Neural cell (in vitro differentiated cells): ENCODE results near the gene SCP2.

Source experiments
- EP300 ChIP-seq: fragments of 450-650 bp; conservative IDR thresholded peaks from 2 replicates; pipeline ENCODE4 v1.6.1; 2014; ENCODE audit warnings: antibody characterized with exemption, mild to moderate bottlenecking, moderate library complexity; ENCODE audit not compliant: poor library complexity, severe bottlenecking
- MXI1 ChIP-seq: fragments of 450-650 bp; conservative IDR thresholded peaks from 2 replicates; pipeline ENCODE4 v1.6.1; 2014; ENCODE audit warnings: antibody characterized with exemption, mild to moderate bottlenecking; ENCODE audit not compliant: poor library complexity, severe bottlenecking
- RAD21 ChIP-seq: fragments of 450-650 bp; conservative IDR thresholded peaks from 2 replicates; pipeline ENCODE4 v1.6.1; 2014; ENCODE audit warnings: antibody characterized with exemption, mild to moderate bottlenecking, moderate library complexity
- TAF1 ChIP-seq: IDR thresholded peaks from 2 replicates; pipeline ENCODE4 v1.6.1; 2012; ENCODE audit warnings: low read depth
- TF ChIP-seq, protein P1 (sequence below): fragments of 450-650 bp; IDR thresholded peaks from 2 replicates; pipeline ENCODE4 v1.5.1; 2014; ENCODE audit warnings: antibody characterized with exemption, mild to moderate bottlenecking, moderate library complexity; ENCODE audit not compliant: poor library complexity, severe bottlenecking
- TF ChIP-seq, protein P2 (sequence below): IDR thresholded peaks from 2 replicates; pipeline ENCODE4 v1.6.1; 2012; ENCODE audit warnings: borderline replicate concordance

DNA sequence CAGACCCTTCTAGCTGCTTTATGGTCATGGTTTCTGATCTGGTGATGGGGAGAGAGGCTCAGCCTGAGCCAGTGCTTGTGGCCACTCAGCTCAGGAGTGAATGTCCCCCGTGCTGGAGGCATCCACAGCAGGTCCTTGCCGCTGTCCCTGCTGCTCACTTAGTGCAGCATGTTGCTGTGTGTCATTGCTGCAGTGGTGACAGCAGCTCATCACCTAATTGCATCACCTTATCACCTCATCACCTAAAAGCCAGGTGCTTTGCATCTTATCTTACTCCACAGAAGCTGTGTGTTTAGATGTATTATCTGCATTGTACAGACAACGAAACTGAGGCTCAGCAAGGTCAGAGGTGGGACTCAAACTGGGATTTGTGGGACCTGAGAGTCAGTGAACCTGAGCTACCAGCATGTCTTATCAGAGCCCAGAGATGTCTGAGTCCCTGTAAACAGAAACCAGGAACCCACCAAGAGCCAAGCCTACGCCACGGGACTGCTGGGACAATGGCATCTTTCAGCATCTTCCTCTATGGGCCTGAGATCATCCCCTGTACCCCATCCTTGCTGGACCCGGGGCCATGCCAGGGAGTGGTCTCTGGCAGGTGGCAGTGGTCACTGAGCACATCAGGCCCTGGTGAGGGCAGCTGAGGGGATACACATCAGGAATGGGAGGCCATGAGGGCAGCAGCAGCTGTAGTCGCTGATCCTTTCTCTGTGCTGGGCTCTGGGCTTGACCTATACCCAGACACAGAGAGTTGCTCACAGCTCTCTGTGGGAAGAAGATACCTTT lies 141.4 kb downstream of the SCP2 start:
- TF ChIP-seq, protein P1, sequence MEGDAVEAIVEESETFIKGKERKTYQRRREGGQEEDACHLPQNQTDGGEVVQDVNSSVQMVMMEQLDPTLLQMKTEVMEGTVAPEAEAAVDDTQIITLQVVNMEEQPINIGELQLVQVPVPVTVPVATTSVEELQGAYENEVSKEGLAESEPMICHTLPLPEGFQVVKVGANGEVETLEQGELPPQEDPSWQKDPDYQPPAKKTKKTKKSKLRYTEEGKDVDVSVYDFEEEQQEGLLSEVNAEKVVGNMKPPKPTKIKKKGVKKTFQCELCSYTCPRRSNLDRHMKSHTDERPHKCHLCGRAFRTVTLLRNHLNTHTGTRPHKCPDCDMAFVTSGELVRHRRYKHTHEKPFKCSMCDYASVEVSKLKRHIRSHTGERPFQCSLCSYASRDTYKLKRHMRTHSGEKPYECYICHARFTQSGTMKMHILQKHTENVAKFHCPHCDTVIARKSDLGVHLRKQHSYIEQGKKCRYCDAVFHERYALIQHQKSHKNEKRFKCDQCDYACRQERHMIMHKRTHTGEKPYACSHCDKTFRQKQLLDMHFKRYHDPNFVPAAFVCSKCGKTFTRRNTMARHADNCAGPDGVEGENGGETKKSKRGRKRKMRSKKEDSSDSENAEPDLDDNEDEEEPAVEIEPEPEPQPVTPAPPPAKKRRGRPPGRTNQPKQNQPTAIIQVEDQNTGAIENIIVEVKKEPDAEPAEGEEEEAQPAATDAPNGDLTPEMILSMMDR, result no peak
- TF ChIP-seq TAF1 (no peak), RAD21 (no peak), MXI1 (no peak), EP300 (no peak)
- TF ChIP-seq, protein P2, sequence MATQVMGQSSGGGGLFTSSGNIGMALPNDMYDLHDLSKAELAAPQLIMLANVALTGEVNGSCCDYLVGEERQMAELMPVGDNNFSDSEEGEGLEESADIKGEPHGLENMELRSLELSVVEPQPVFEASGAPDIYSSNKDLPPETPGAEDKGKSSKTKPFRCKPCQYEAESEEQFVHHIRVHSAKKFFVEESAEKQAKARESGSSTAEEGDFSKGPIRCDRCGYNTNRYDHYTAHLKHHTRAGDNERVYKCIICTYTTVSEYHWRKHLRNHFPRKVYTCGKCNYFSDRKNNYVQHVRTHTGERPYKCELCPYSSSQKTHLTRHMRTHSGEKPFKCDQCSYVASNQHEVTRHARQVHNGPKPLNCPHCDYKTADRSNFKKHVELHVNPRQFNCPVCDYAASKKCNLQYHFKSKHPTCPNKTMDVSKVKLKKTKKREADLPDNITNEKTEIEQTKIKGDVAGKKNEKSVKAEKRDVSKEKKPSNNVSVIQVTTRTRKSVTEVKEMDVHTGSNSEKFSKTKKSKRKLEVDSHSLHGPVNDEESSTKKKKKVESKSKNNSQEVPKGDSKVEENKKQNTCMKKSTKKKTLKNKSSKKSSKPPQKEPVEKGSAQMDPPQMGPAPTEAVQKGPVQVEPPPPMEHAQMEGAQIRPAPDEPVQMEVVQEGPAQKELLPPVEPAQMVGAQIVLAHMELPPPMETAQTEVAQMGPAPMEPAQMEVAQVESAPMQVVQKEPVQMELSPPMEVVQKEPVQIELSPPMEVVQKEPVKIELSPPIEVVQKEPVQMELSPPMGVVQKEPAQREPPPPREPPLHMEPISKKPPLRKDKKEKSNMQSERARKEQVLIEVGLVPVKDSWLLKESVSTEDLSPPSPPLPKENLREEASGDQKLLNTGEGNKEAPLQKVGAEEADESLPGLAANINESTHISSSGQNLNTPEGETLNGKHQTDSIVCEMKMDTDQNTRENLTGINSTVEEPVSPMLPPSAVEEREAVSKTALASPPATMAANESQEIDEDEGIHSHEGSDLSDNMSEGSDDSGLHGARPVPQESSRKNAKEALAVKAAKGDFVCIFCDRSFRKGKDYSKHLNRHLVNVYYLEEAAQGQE, result no peak
